AG08396 (cell line): ENCODE results near the gene ABCC4.
"Not testable (repeated sequence)": the region's sequence is repeated elsewhere in the genome, so short reads cannot be mapped to it uniquely, and the experiment has no call there.

Experiments used
- DNase-seq: peaks from one replicate; pipeline ENCODE4 v3.0.0; 2012; ENCODE audit warnings: low spot score, mixed read lengths

The ABCC4 gene

GRCh38 chr13:95298971-95299621 lies 2.2 kb downstream of the ABCC4 start:
- peak; percentile 59 for DNase-seq

GRCh38 chr13:95298169-95298965 lies 2.9 kb downstream of the ABCC4 start:
- no peak for DNase-seq

GRCh38 chr13:95296326-95296925 lies 4.8 kb downstream of the ABCC4 start:
- peak; percentile 32 for DNase-seq

GRCh38 chr13:95295026-95295425 lies 6.2 kb downstream of the ABCC4 start:
- DNase-seq, result no peak

- no peak for DNase-seq
These were observed 8.6 kb downstream of the ABCC4 start for GRCh38 chr13:95292622-95293021.

GRCh38 chr13:95289901-95290300 lies 11.3 kb downstream of the ABCC4 start:
- not testable (repeated sequence) for DNase-seq

- DNase-seq, result no peak
These were observed 12.2 kb downstream of the ABCC4 start for GRCh38 chr13:95289020-95289444.

GRCh38 chr13:95284436-95284835 lies 16.8 kb downstream of the ABCC4 start:
- DNase-seq, result no peak

GRCh38 chr13:95279016-95279415 lies 22.2 kb downstream of the ABCC4 start:
- DNase-seq, result no peak

- DNase-seq, result no peak
These were observed 25.2 kb downstream of the ABCC4 start for GRCh38 chr13:95276037-95276505.

- DNase-seq, result no peak
These were observed 25.8 kb downstream of the ABCC4 start for GRCh38 chr13:95275322-95276036.

- not testable (repeated sequence) for DNase-seq
These were observed 27.6 kb downstream of the ABCC4 start for GRCh38 chr13:95273592-95274132.

- not testable (repeated sequence) for DNase-seq
These were observed 29.2 kb downstream of the ABCC4 start for GRCh38 chr13:95272076-95272475.

GRCh38 chr13:95269756-95270155 lies 31.5 kb downstream of the ABCC4 start:
- DNase-seq, result no peak

- not testable (repeated sequence) for DNase-seq
These were observed 32.7 kb downstream of the ABCC4 start for GRCh38 chr13:95268343-95269065.

- peak; percentile 66 for DNase-seq
These were observed 33.4 kb downstream of the ABCC4 start for GRCh38 chr13:95267662-95268342.

GRCh38 chr13:95264225-95264624 lies 37.0 kb downstream of the ABCC4 start:
- no peak for DNase-seq

- DNase-seq, result no peak
These were observed 38.3 kb downstream of the ABCC4 start for GRCh38 chr13:95262837-95263384.

GRCh38 chr13:95261956-95262355 lies 39.3 kb downstream of the ABCC4 start:
- no peak for DNase-seq

GRCh38 chr13:95260031-95260525 lies 41.2 kb downstream of the ABCC4 start:
- DNase-seq, result no peak
